ENCODE measurements around the gene NEDD9. TPM values are rescaled to one million over a fixed set of nuclear protein-coding genes. Genes with fewer than 3 reads are reported as not detected.

Gene NEDD9
- total RNA-seq, 1 donor from 2014 or later = 31.1 TPM

- ATAC-seq (no peak), DNase-seq (no peak)
- intact Hi-C loops (cut with micrococcal nuclease) = no loop called here
These were observed 23.6 kb downstream of the NEDD9 start for GRCh38 chr6:11208854-11209253.

GRCh38 chr6:11208267-11208666, 24.2 kb downstream of the NEDD9 start:
- intact Hi-C loops (cut with micrococcal nuclease) = no loop called here
- DNase-seq = no peak

GRCh38 chr6:11207199-11207968, 25.1 kb downstream of the NEDD9 start:
- DNase-seq (no peak), ATAC-seq (peak; percentile 72)
- intact Hi-C loops (cut with micrococcal nuclease) = no loop called here

More at GRCh38 chr6:11208267-11208666, 24.2 kb downstream of the NEDD9 start:
- no peak for ATAC-seq

GRCh38 chr6:11206576-11206975, 25.9 kb downstream of the NEDD9 start:
- intact Hi-C loops (cut with micrococcal nuclease) = no loop called here
- DNase-seq = no peak
- ATAC-seq = no peak

- no peak for ATAC-seq
- no peak for DNase-seq
- intact Hi-C loops (cut with micrococcal nuclease) = no loop called here
These were observed 27.6 kb downstream of the NEDD9 start for GRCh38 chr6:11204794-11205366.

GRCh38 chr6:11204005-11204399, 28.5 kb downstream of the NEDD9 start:
- DNase-seq (no peak), ATAC-seq (no peak)
- intact Hi-C loops (cut with micrococcal nuclease) = no loop called here

GRCh38 chr6:11203306-11204004, 29.0 kb downstream of the NEDD9 start:
- no peak for ATAC-seq
- DNase-seq = no peak
- intact Hi-C loops (cut with micrococcal nuclease) = no loop called here

GRCh38 chr6:11202513-11203305, 29.8 kb downstream of the NEDD9 start:
- intact Hi-C loops (cut with micrococcal nuclease) = no loop called here
- ATAC-seq (no peak), DNase-seq (no peak)

GRCh38 chr6:11201772-11202512, 30.5 kb downstream of the NEDD9 start:
- ATAC-seq (no peak), DNase-seq (no peak)
- intact Hi-C loops (cut with micrococcal nuclease) = no loop called here

GRCh38 chr6:11201015-11201414, 31.5 kb downstream of the NEDD9 start:
- DNase-seq (no peak), ATAC-seq (no peak)
- intact Hi-C loops (cut with micrococcal nuclease) = no loop called here

GRCh38 chr6:11200356-11200755, 32.1 kb downstream of the NEDD9 start:
- ATAC-seq (no peak), DNase-seq (no peak)
- intact Hi-C loops (cut with micrococcal nuclease) = no loop called here

- ATAC-seq (no peak), DNase-seq (no peak)
- intact Hi-C loops (cut with micrococcal nuclease) = no loop called here
These were observed 33.5 kb downstream of the NEDD9 start for GRCh38 chr6:11198663-11199603.

- DNase-seq = no peak
- intact Hi-C loops (cut with micrococcal nuclease) = no loop called here
- ATAC-seq = no peak
These were observed 34.6 kb downstream of the NEDD9 start for GRCh38 chr6:11197850-11198249.

GRCh38 chr6:11197175-11197536, 35.3 kb downstream of the NEDD9 start:
- intact Hi-C loops (cut with micrococcal nuclease) = no loop called here
- DNase-seq (no peak), ATAC-seq (no peak)

GRCh38 chr6:11196511-11197174, 35.8 kb downstream of the NEDD9 start:
- ATAC-seq (no peak), DNase-seq (no peak)
- intact Hi-C loops (cut with micrococcal nuclease) = no loop called here

- intact Hi-C loops (cut with micrococcal nuclease) = no loop called here
- DNase-seq = no peak
- ATAC-seq = peak; percentile 50
These were observed 37.9 kb downstream of the NEDD9 start for GRCh38 chr6:11194356-11195218.

GRCh38 chr6:11193434-11193833, 39.0 kb downstream of the NEDD9 start:
- intact Hi-C loops (cut with micrococcal nuclease) = no loop called here
- DNase-seq (no peak), ATAC-seq (no peak)
